C1 segment of cervical spinal cord (tissue), 14 donors: ENCODE results near the gene NMT2.

Source experiments
- DNase-seq, 14 donors: peaks; one replicate each; lab custom pipeline; 2025; lab: John Stamatoyannopoulos, UW

Gene NMT2

DNA sequence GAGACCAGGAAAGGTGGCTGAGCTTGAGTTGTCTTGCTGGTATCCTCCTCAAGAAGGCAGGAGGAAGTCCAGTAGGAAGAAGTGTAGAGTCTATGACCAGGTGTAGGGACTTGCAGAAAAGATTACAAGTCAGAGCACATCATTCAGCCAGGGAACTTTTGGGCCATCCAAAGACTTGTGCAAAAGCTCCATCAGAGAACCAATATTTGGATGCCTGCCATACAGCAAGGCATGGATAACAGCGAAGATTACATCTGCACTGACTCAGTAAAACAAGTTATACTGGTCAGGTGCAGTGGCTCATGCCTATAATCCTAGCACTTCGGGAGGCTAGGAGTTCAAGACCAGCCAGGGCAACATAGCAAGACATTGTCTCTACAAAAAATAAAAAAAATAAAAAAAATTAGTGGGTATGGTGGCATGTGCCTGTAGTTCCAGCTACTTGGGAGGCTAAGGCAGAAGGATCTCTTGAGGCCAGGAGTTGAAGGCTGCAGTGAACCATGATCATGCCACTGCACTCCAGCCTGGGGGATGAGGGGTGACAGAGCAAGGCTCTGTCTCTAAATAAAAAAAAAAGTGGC is 13.2 kb upstream of the NMT2 start:
- DNase-seq = no peak

DNA sequence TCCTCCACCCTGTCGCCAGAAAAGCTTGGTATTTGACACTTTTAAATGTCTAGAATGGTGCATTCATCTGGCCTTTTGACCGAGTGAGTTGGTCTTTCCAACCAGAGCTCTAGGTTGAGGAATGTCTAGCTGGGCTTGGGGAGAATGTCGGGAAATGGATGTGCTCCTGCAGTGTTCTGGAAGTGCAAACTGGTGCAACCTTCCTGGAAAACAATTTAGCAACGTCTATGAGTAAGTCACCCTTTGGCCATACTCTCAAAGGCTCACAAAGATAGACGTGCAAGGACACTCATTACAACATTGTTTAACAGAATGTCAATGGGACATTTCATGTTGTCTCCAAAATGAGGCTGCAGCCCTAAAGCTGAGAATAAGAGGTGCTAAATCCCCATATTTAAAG is 12.2 kb upstream of the NMT2 start:
- no peak for DNase-seq

DNA sequence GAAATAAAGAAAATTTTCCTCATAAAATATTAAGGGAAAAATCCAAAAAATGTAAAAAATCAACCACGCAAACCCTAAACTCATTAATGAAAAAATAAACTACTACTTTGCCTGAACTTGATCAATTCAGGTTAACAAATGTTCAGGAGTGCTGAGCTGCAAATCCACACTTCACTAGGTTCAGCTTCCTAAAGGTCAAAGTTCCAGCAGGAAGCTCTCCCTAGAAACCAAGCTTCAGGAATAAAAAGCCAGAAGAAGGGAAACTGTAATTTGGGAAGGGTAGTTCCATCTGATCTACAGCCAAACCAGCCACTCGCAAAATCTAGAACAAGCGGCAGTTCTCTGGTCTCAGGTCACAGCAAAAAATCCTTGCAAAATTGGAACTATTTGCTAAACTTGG is 7.8 kb upstream of the NMT2 start:
- no peak for DNase-seq

- DNase-seq = no peak
These were observed 7.1 kb upstream of the NMT2 start for GRCh38 chr10:15175587-15175986.

DNA sequence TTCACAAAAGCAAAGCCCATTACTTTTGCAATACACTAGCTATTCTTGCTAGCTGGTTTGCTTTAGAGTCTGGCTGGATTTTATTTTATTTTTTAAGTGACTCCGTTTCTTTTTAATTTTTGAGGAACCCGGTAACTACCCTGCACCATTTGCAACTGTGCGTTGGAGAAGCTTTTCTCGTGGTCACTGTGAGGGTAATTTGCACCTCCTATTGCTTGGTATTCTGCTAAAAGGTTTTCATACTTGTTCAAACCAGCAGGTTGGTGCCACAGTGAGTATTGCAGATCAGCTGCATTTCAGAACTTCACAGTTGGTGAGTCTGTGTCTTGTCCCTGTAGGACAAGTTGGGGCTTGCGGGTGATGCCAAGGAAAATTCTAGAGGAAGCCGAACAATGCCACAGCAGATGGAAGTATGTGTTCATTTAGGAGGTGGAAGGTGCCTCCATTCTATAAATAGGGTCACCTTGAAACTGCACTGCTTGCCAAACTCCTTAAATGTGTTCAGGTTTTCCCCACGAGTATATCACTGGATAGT is 3.9 kb upstream of the NMT2 start:
- DNase-seq = no peak

- peak in 4 of 14 donors; percentile 11 to 31 (median 26) for DNase-seq
These were observed 1.3 kb upstream of the NMT2 start for GRCh38 chr10:15169555-15170401.

- peak; percentile 46 to 98 (median 95) for DNase-seq
These were observed 477 bp upstream of the NMT2 start for GRCh38 chr10:15168786-15169554.

DNA sequence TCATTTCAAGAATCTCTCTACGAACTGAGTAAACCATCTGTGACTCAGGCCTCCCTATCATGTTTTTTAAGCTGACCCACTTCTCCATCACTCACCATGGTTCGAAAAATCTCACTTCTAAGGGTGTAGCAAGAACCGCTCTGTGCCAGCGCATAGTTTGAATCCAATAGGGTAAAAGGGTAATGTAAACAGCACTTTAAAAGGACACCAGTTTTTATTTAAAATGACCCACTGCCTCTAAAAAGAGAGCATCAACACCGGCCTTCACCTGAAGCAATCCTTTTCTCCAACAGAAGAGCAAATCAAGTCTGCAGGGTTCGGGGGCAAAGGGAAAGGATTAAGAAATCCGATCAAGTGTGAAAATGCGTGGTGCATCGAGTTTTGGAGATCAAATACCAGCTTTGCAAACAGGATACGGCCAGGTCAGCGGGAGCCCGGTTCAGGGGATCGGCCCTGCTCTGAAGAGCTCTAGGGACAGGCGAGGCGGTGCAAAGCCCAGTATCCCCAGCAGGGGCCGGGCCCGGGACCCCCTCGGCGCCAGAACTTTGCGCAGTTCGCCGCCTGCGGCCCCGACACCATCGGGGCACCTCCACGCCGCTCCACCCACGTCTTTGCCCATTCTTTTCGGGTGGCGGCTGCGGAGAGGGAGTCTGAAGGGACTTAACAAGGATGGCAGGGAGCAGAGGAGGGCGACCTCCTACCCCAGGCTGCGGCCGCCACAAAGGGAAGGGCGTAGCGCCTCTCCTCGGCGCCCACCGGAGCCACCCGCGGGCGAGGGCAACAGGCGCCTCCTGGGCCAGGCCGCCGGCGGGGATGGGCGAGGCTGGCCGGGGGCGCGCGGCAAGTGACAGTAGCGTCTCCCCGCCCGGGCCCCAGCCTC is 842 bp downstream of the NMT2 start:
- DNase-seq = peak in 12 of 14 donors; percentile 6 to 79 (median 54)

- DNase-seq = no peak
These were observed 2.2 kb downstream of the NMT2 start for GRCh38 chr10:15166325-15166724.

GRCh38 chr10:15163253-15163828 is 5.2 kb downstream of the NMT2 start:
- no peak for DNase-seq

GRCh38 chr10:15158972-15159371 is 9.5 kb downstream of the NMT2 start:
- peak in 1 of 14 donors; percentile 11 for DNase-seq

- DNase-seq = no peak
These were observed 10.0 kb downstream of the NMT2 start for GRCh38 chr10:15158448-15158847.

- DNase-seq = no peak
These were observed 12.4 kb downstream of the NMT2 start for GRCh38 chr10:15155978-15156656.

- DNase-seq = no peak
These were observed 15.9 kb downstream of the NMT2 start for GRCh38 chr10:15152556-15152955.

GRCh38 chr10:15150563-15150962 is 17.9 kb downstream of the NMT2 start:
- DNase-seq = no peak

DNA sequence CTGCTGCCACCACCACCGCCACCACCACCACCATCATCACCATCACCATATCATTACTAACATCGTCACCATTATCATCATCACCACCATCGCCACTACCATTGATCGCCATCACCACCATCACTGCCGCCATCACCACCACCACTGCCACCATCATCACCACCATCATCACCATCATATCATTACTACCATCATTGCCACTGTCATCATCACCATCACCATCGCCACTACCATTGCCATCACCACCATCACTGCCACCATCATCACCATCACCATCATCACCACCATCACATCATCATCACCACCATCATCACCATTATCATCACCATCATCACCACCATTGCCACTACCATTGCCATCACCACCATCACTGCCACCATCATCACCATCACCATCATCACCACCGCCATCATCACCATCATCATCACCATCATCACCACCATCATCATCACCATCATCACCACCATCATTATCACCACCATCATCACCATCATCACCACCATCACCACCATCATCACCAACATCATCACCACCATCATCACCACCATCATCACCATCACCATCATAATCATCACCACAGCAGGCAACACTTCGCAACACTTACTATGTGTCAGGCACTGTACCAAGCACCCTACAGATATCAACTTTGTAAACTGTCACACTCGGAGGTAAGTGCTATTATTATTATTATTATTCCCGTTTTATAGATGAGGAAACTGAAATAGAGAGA is 19.3 kb downstream of the NMT2 start:
- no peak for DNase-seq

- DNase-seq = no peak
These were observed 20.7 kb downstream of the NMT2 start for GRCh38 chr10:15147594-15148392.

DNA sequence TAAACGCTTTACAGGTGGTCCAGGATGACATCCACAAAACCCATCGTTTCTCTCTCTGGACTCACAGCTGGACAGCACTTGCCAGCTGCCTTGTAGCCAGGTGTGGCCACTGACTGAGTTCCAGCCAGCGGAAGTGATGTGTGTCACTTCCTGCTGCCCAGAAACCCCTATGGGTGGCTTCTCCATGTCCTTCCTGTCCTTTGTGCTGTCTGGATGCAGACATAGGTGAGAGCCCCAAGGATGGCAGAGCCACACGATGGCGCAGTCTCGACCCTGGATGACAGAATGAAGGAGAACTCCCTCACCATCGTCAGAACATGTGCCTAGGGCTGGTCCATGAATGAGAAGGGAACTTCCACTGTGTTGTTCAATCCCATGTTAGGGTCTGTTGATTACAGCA is 22.1 kb downstream of the NMT2 start:
- DNase-seq = no peak

DNA sequence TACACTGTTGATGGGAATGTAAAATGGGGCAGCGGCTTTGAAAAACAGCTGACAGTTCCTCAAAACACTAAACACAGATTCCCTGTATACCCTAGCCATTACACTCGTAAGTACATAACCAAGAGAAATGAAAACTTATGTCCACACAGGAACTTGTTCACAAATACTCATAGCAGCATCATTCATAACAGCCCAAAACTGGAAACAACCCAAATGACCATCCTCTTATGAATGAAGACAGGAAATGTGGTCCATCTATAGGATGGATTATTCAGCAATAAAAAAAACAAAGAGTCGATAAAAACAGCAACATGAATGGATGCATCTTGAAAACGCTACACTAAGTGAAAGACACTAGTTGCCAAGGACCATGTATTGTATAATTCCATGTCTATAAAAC is 23.7 kb downstream of the NMT2 start:
- no peak for DNase-seq
